HEK293 (cell line): Measurements from ENCODE around the gene RAB11FIP3.

ENCODE experiments used
- CTCF ChIA-PET: fragments of 350-600 bp; formaldehyde crosslinking; extraction: SDS; loops from one replicate; lab custom pipeline; 2021; ENCODE audit warnings: antibody characterized with exemption; lab: Yijun Ruan, JAX
- POLR2A ChIA-PET: fragments of 300-600 bp; formaldehyde crosslinking; extraction: SDS; loops from one replicate; lab custom pipeline; 2020; ENCODE audit warnings: antibody characterized with exemption, inconsistent platforms; lab: Yijun Ruan, JAX
- H3K27ac ChIP-seq: fragments of 200-500 bp; sonication (Bioruptor generic); 2 replicates; pipeline ENCODE4 v1.5.1; 2014; ENCODE audit warnings: low read depth, low read length, control low read depth, inconsistent platforms; ENCODE audit errors: extremely low read depth
- H3K36me3 ChIP-seq, 2 experiments: fragments of 200-500 bp in 1 of 2; sonication (Bioruptor generic) in 1 of 2; 1 replicate in 1 of 2; 2 replicates in 1 of 2; pipeline ENCODE4 v1.5.1; 2014 to 2017; ENCODE audit warnings: inconsistent platforms in 2 of 2, low read length in 2 of 2; ENCODE audit not compliant: control insufficient read depth in 2 of 2, insufficient read depth in 1 of 2
- H3K4me1 ChIP-seq: fragments of 200-500 bp; sonication (Bioruptor generic); 2 replicates; pipeline ENCODE4 v1.5.1; 2014; ENCODE audit warnings: mild to moderate bottlenecking, low read length, inconsistent platforms; ENCODE audit not compliant: control insufficient read depth, insufficient read depth
- H3K4me3 ChIP-seq: 2 replicates; pipeline ENCODE4 v1.5.1; 2011; ENCODE audit warnings: low read depth, mild to moderate bottlenecking, control low read depth, low read length, moderate library complexity
- H3K9me3 ChIP-seq: fragments of 200-500 bp; sonication (Bioruptor generic); 2 replicates; pipeline ENCODE4 v1.5.1; 2014; ENCODE audit warnings: low read depth, low read length, inconsistent platforms; ENCODE audit not compliant: control insufficient read depth, insufficient read depth
- HIC1 ChIP-seq: fragments of 450-650 bp; formaldehyde crosslinking; IDR thresholded peaks from 2 replicates; pipeline ENCODE4 v1.5.1; 2016; ENCODE audit warnings: missing biosample characterization, missing genetic modification characterization
- KLF9 ChIP-seq: fragments of 450-650 bp; formaldehyde crosslinking; IDR thresholded peaks from 2 replicates; pipeline ENCODE4 v1.5.1; 2016; ENCODE audit warnings: missing biosample characterization, missing genetic modification characterization, low read depth
- MEIS1 ChIP-seq: sonication (generic); formaldehyde crosslinking; IDR thresholded peaks from 2 replicates; pipeline ENCODE4 v1.8.1; 2022; ENCODE audit warnings: missing genetic modification reagents, mild to moderate bottlenecking, borderline replicate concordance
- OVOL3 ChIP-seq: fragments of 450-650 bp; formaldehyde crosslinking; IDR thresholded peaks from 2 replicates; pipeline ENCODE4 v1.5.1; 2016; ENCODE audit warnings: missing biosample characterization, missing genetic modification characterization
- PRDM6 ChIP-seq: fragments of 450-650 bp; formaldehyde crosslinking; IDR thresholded peaks from 2 replicates; pipeline ENCODE4 v1.5.1; 2017; ENCODE audit warnings: missing biosample characterization, missing genetic modification characterization
- RBAK ChIP-seq: fragments of 450-650 bp; formaldehyde crosslinking; IDR thresholded peaks from 2 replicates; pipeline ENCODE4 v1.5.1; 2016; ENCODE audit warnings: missing biosample characterization, missing genetic modification characterization
- SP2 ChIP-seq: fragments of 450-650 bp; formaldehyde crosslinking; IDR thresholded peaks from 2 replicates; pipeline ENCODE4 v1.5.1; 2016; ENCODE audit warnings: missing biosample characterization, missing genetic modification characterization
- ZBTB10 ChIP-seq: fragments of 450-650 bp; formaldehyde crosslinking; IDR thresholded peaks from 2 replicates; pipeline ENCODE4 v1.5.1; 2016; ENCODE audit warnings: missing biosample characterization, missing genetic modification characterization
- ZBTB26 ChIP-seq: fragments of 450-650 bp; formaldehyde crosslinking; optimal IDR thresholded peaks from 2 replicates; pipeline ENCODE3; 2016; ENCODE audit warnings: missing biosample characterization, mild to moderate bottlenecking, missing genetic modification characterization
- ZBTB7A ChIP-seq: fragments of 450-650 bp; formaldehyde crosslinking; IDR thresholded peaks from 2 replicates; pipeline ENCODE4 v1.5.1; 2016; ENCODE audit warnings: low read depth, missing biosample characterization, missing genetic modification characterization
- ZNF121 ChIP-seq: fragments of 450-650 bp; formaldehyde crosslinking; IDR thresholded peaks from 2 replicates; pipeline ENCODE4 v1.5.1; 2016; ENCODE audit warnings: missing biosample characterization, missing genetic modification characterization
- ZNF133 ChIP-seq: fragments of 450-650 bp; formaldehyde crosslinking; IDR thresholded peaks from 2 replicates; pipeline ENCODE4 v1.5.1; 2016; ENCODE audit warnings: missing biosample characterization, missing genetic modification characterization
- ZNF138 ChIP-seq: fragments of 450-650 bp; formaldehyde crosslinking; IDR thresholded peaks from 2 replicates; pipeline ENCODE4 v1.5.1; 2016; ENCODE audit warnings: missing biosample characterization, missing genetic modification characterization, borderline replicate concordance
- ZNF175 ChIP-seq: fragments of 450-650 bp; formaldehyde crosslinking; IDR thresholded peaks from 2 replicates; pipeline ENCODE4 v1.5.1; 2016; ENCODE audit warnings: missing biosample characterization, missing genetic modification characterization
- ZNF239 ChIP-seq: fragments of 450-650 bp; formaldehyde crosslinking; IDR thresholded peaks from 2 replicates; pipeline ENCODE4 v1.5.1; 2016; ENCODE audit warnings: missing biosample characterization, missing genetic modification characterization
- ZNF274 ChIP-seq, 2 experiments: fragments of 200-500 bp in 1 of 2; fragments of 450-650 bp in 1 of 2; sonication (Bioruptor generic) in 1 of 2; formaldehyde crosslinking in 1 of 2; IDR thresholded peaks; 2 replicates each; pipeline versions ENCODE4 v1.5.1 to v1.6.1; 2014 to 2016; ENCODE audit warnings: borderline replicate concordance in 1 of 2, inconsistent platforms in 1 of 2, low read length in 1 of 2, missing biosample characterization in 1 of 2, missing genetic modification characterization in 1 of 2
- ZNF394 ChIP-seq: fragments of 450-650 bp; formaldehyde crosslinking; IDR thresholded peaks from 2 replicates; pipeline ENCODE4 v1.5.1; 2016; ENCODE audit warnings: missing biosample characterization, missing genetic modification characterization, mild to moderate bottlenecking, moderate library complexity, borderline replicate concordance
- ZNF473 ChIP-seq: fragments of 450-650 bp; formaldehyde crosslinking; IDR thresholded peaks from 2 replicates; pipeline ENCODE4 v1.5.1; 2017; ENCODE audit warnings: missing biosample characterization, missing genetic modification characterization
- ZNF530 ChIP-seq: fragments of 450-650 bp; formaldehyde crosslinking; IDR thresholded peaks from 2 replicates; pipeline ENCODE4 v1.5.1; 2016; ENCODE audit warnings: low read depth, missing biosample characterization, missing genetic modification characterization
- ZNF548 ChIP-seq: fragments of 450-650 bp; formaldehyde crosslinking; IDR thresholded peaks from 2 replicates; pipeline ENCODE4 v1.5.1; 2016; ENCODE audit warnings: missing biosample characterization, missing genetic modification characterization
- ZNF561 ChIP-seq: fragments of 450-650 bp; IDR thresholded peaks from 2 replicates; pipeline ENCODE4 v1.5.1; 2018; ENCODE audit warnings: missing biosample characterization, missing genetic modification characterization, borderline replicate concordance
- ZNF621 ChIP-seq: fragments of 450-650 bp; formaldehyde crosslinking; IDR thresholded peaks from 2 replicates; pipeline ENCODE4 v1.5.1; 2017; ENCODE audit warnings: missing biosample characterization, missing genetic modification characterization
- ZNF768 ChIP-seq: fragments of 450-650 bp; formaldehyde crosslinking; IDR thresholded peaks from 2 replicates; pipeline ENCODE4 v1.5.1; 2018; ENCODE audit warnings: missing biosample characterization, mild to moderate bottlenecking, missing genetic modification characterization
- ZSCAN30 ChIP-seq: fragments of 450-650 bp; IDR thresholded peaks from 2 replicates; pipeline ENCODE4 v1.5.1; 2018; ENCODE audit warnings: missing biosample characterization, mild to moderate bottlenecking, missing genetic modification characterization, moderate library complexity
- ZSCAN4 ChIP-seq: fragments of 450-650 bp; formaldehyde crosslinking; IDR thresholded peaks from 2 replicates; pipeline ENCODE4 v1.5.1; 2017; ENCODE audit warnings: missing biosample characterization, missing genetic modification characterization

The RAB11FIP3 gene

GRCh38 chr16:397135-397661 lies 28.3 kb upstream of the RAB11FIP3 start, which contains the start of gene NME4:
Gene NME4, plus strand, starts transcription at chr16:397199. Its CDS starts 24 bp downstream, at chr16:397223.
- TF ChIP-seq SP2 (tag by site-specific recombination) (0 out of 2 replicates have a peak, but pooled peaks have one; percentile 17), ZNF473 (tag by site-specific recombination) (no peak), ZNF239 (tag by site-specific recombination) (no peak), MEIS1 (CRISPR knock-in tag) (no peak), ZBTB7A (tag by site-specific recombination) (no peak), ZNF138 (no peak), PRDM6 (no peak), ZNF621 (tag by site-specific recombination) (no peak), ZNF768 (tag by site-specific recombination) (no peak), RBAK (tag by site-specific recombination) (no peak), ZNF394 (tag by site-specific recombination) (no peak), ZNF561 (tag by site-specific recombination) (0 out of 2 replicates have a peak, but pooled peaks have one; percentile 14), OVOL3 (tag by site-specific recombination) (no peak), ZNF274 (IDR thresholded peaks at IDR 0.05; ENCODE audit: low read length) (no peak), ZNF274 (tag by site-specific recombination; IDR thresholded peaks at IDR 0.05; ENCODE audit: borderline replicate concordance) (no peak), HIC1 (tag by site-specific recombination) (no peak), ZBTB10 (tag by site-specific recombination) (no peak), ZSCAN30 (peak; percentile 57; the same call in 1 of the 2 replicates), ZNF530 (tag by site-specific recombination) (no peak), ZNF133 (tag by site-specific recombination) (no peak), KLF9 (no peak), ZNF175 (tag by site-specific recombination) (no peak), ZNF121 (tag by site-specific recombination) (no peak), ZNF548 (tag by site-specific recombination) (no peak), ZBTB26 (tag by site-specific recombination) (peak; percentile 70), ZSCAN4 (tag by site-specific recombination) (no peak)
- Histone ChIP-seq H3K36me3 (peaks cover 0 to 27% of the 10 kb centered on the region in 2 experiments; a peak in 1 of 3 replicates), H3K9me3 (no peaks in the 10 kb centered on the region), H3K4me1 (no peaks in the 10 kb centered on the region), H3K27ac (peak within 1 kb of the TSS; percentile 94), H3K4me3 (peak within 1 kb of the TSS; percentile 50)
- POLR2A ChIA-PET = no interaction called here
- CTCF ChIA-PET = no interaction called here
